K562 (cell line): ENCODE results near the gene HAS3. TPM values are rescaled to one million over a fixed set of nuclear protein-coding genes. Genes with fewer than 3 reads are reported as not detected.

Experiments used
- ATAC-seq: fragments of 200-7000 bp; cut with Tn5 transposase; 3 replicates; pipeline ENCODE4 v1.9.1; 2020; ENCODE audit warnings: moderate library complexity
- BruUV-seq: library from RNA; stranded (reverse); fragments of 400-500 nt; replicated peaks from 2 replicates; lab custom pipeline; 2021; lab: Mats Ljungman, UMichigan
- CTCF ChIA-PET: fragments of 300-600 bp; formaldehyde crosslinking; extraction: SDS; loops from one replicate; lab custom pipeline; 2021; ENCODE audit warnings: low intra/inter-chr PET ratio; lab: Yijun Ruan, JAX
- POLR2A ChIA-PET: fragments of 300-600, 350-650 bp; sonication (Branson Sonifier 250); formaldehyde crosslinking; extraction: SDS; loops from one replicate; lab custom pipeline; 2021; ENCODE audit warnings: antibody characterized with exemption, inconsistent platforms; lab: Yijun Ruan, JAX
- DNase-seq, 4 experiments: peaks; one replicate each; pipeline versions ENCODE4 v3.0.0 to v3.0.0-alpha.2; 2011 to 2018; ENCODE audit warnings: low spot score in 3 of 4, mixed read lengths in 3 of 4; ENCODE audit errors: extremely low read depth in 1 of 4
- FAIRE-seq: peaks from 2 replicates; lab custom pipeline; 2011; peaks lifted over from hg19 to GRCh38; lab: Jason Lieb, UNC
- H2AFZ ChIP-seq: 2 replicates; pipeline ENCODE4 v1.6.0; 2011; ENCODE audit warnings: low read depth, low read length, control low read depth, inconsistent platforms
- H3K27ac ChIP-seq: fragments of 200-600 bp; 3 replicates; pipeline ENCODE4 v1.8.0; 2011; ENCODE audit warnings: low read depth, mild to moderate bottlenecking, control low read depth, inconsistent platforms, low read length, moderate library complexity, mixed read lengths; ENCODE audit errors: extremely low read depth
- H3K27me3 ChIP-seq, 2 experiments: fragments of 300-600 bp in 1 of 2; 2 replicates in 1 of 2; 3 replicates in 1 of 2; pipeline versions ENCODE4 v1.6.0 to v1.8.0; 2011; ENCODE audit warnings: inconsistent platforms in 2 of 2, low read length in 2 of 2, mild to moderate bottlenecking in 1 of 2, mixed read lengths in 1 of 2, moderate library complexity in 1 of 2; ENCODE audit not compliant: control insufficient read depth in 2 of 2, insufficient read depth in 2 of 2
- H3K36me3 ChIP-seq: fragments of 300-600 bp; 3 replicates; pipeline ENCODE4 v1.8.0; 2011; ENCODE audit warnings: mild to moderate bottlenecking, low read length, inconsistent platforms; ENCODE audit not compliant: control insufficient read depth, insufficient read depth
- H3K4me1 ChIP-seq, 2 experiments: fragments of 200-600 bp in 1 of 2; replicated peaks in 1 of 2; 2 replicates in 1 of 2; 3 replicates in 1 of 2; pipeline versions ENCODE4 v1.5.1 to v1.8.0; 2011; ENCODE audit warnings: inconsistent platforms in 2 of 2, low read length in 2 of 2, mild to moderate bottlenecking in 1 of 2, mixed read lengths in 1 of 2, moderate library complexity in 1 of 2; ENCODE audit not compliant: control insufficient read depth in 2 of 2, insufficient read depth in 2 of 2
- H3K4me2 ChIP-seq: 2 replicates; pipeline ENCODE4 v1.6.1; 2011; ENCODE audit warnings: low read length, control low read depth, inconsistent platforms, mixed read lengths; ENCODE audit not compliant: insufficient read depth
- H3K4me3 ChIP-seq: fragments of 200-600 bp; sonication (generic), shearing (Covaris generic); 2 replicates; pipeline ENCODE4 v1.5.1; 2016; ENCODE audit warnings: control low read depth, inconsistent platforms
- H3K79me2 ChIP-seq: fragments of 200-600 bp; 3 replicates; pipeline ENCODE4 v1.8.0; 2011; ENCODE audit warnings: low read length, inconsistent platforms; ENCODE audit not compliant: control insufficient read depth, insufficient read depth
- H3K9ac ChIP-seq, 2 experiments: 2 replicates each; pipeline versions ENCODE4 v1.6.0 to v1.6.1; 2011; ENCODE audit warnings: low read depth in 2 of 2, low read length in 2 of 2, control low read depth in 1 of 2, inconsistent platforms in 1 of 2, mild to moderate bottlenecking in 1 of 2, mixed read lengths in 1 of 2; ENCODE audit not compliant: insufficient read depth in 1 of 2
- H3K9me1 ChIP-seq: one replicate; pipeline ENCODE4 v1.6.0; 2011; ENCODE audit warnings: inconsistent platforms, mild to moderate bottlenecking, low read length, moderate library complexity; ENCODE audit not compliant: control insufficient read depth, insufficient read depth
- H3K9me3 ChIP-seq: replicated peaks from 2 replicates; pipeline ENCODE4 v1.5.1; 2011; ENCODE audit warnings: low read depth, low read length, inconsistent platforms; ENCODE audit not compliant: control insufficient read depth, insufficient read depth
- H4K20me1 ChIP-seq: replicated peaks from 2 replicates; pipeline ENCODE4 v1.6.1; 2011; ENCODE audit warnings: low read length, inconsistent platforms, mixed read lengths; ENCODE audit not compliant: control insufficient read depth, insufficient read depth
- ARID1B ChIP-seq: fragments of 450-650 bp; IDR thresholded peaks from 2 replicates; pipeline ENCODE4 v1.6.1; 2016; ENCODE audit warnings: antibody characterized with exemption, mild to moderate bottlenecking, inconsistent platforms
- ARID3B ChIP-seq: fragments of 250-450 bp; sonication (Bioruptor Pico); IDR thresholded peaks from 2 replicates; pipeline ENCODE4 v1.4.0; 2020; ENCODE audit warnings: borderline replicate concordance
- DMBX1 ChIP-seq: fragments of 250-450 bp; sonication (Bioruptor Pico); IDR thresholded peaks from 2 replicates; pipeline ENCODE4 v1.8.0; 2022; ENCODE audit warnings: inconsistent platforms, mild to moderate bottlenecking, moderate library complexity, borderline replicate concordance
- GMEB1 ChIP-seq: fragments of 250-450 bp; sonication (Bioruptor Pico); IDR thresholded peaks from 2 replicates; pipeline ENCODE4 v1.4.0; 2020; ENCODE audit warnings: mild to moderate bottlenecking
- HNRNPLL ChIP-seq: fragments of 200-400 bp; formaldehyde crosslinking; IDR thresholded peaks from 2 replicates; pipeline ENCODE4 v1.6.1; 2017; ENCODE audit warnings: low read length, low read depth, mild to moderate bottlenecking; ENCODE audit not compliant: poor library complexity, severe bottlenecking
- NCOR1 ChIP-seq: fragments of 450-650 bp; IDR thresholded peaks from 2 replicates; pipeline ENCODE4 v1.6.1; 2016; ENCODE audit warnings: mild to moderate bottlenecking, moderate library complexity
- NFXL1 ChIP-seq: fragments of 450-650 bp; formaldehyde crosslinking; IDR thresholded peaks from 2 replicates; pipeline ENCODE4 v1.4.0; 2021; ENCODE audit warnings: mild to moderate bottlenecking
- POLR2AphosphoS5 ChIP-seq: IDR thresholded peaks from 2 replicates; pipeline ENCODE4 v1.6.1; 2011; ENCODE audit warnings: mild to moderate bottlenecking, low read depth, low read length, moderate library complexity; ENCODE audit not compliant: control insufficient read depth, insufficient read depth
- SRSF3 ChIP-seq: fragments of 200-400 bp; formaldehyde crosslinking; IDR thresholded peaks from 2 replicates; pipeline ENCODE4 v1.6.1; 2016; ENCODE audit warnings: mild to moderate bottlenecking, low read length, moderate library complexity; ENCODE audit not compliant: insufficient read depth
- SRSF9 ChIP-seq: fragments of 200-400 bp; formaldehyde crosslinking; IDR thresholded peaks from 2 replicates; pipeline ENCODE4 v1.6.1; 2017; ENCODE audit warnings: low read depth, low read length, borderline replicate concordance
- ZNF232 ChIP-seq: sonication (generic); formaldehyde crosslinking; IDR thresholded peaks from 2 replicates; pipeline ENCODE4 v1.8.0; 2022; ENCODE audit warnings: mild to moderate bottlenecking, missing genetic modification reagents
- ZNF639 ChIP-seq, 2 experiments: fragments of 200-800 bp in 1 of 2; sonication (Bioruptor generic) in 1 of 2; sonication (generic) in 1 of 2; formaldehyde crosslinking in 1 of 2; IDR thresholded peaks in 1 of 2; conservative IDR thresholded peaks in 1 of 2; 2 replicates each; pipeline versions ENCODE4 v1.5.0 to v1.6.1; 2016 to 2020; ENCODE audit warnings: missing compliant biosample characterization in 1 of 2, missing genetic modification characterization in 1 of 2, missing genetic modification reagents in 1 of 2
- ZNF655 ChIP-seq: fragments of 250-450 bp; sonication (Bioruptor Pico); IDR thresholded peaks from 2 replicates; pipeline ENCODE4 v1.5.0; 2021
- WGBS: fragments of 100-300 bp; shearing (Covaris generic); methylation state at CpG from one replicate; pipeline ENCODE4 v1.1.6; 2016; ENCODE audit warnings: low coverage, mixed read lengths; ENCODE audit not compliant: insufficient coverage; ENCODE audit errors: missing lambda C conversion rate; 5-methylcytosine and 5-hydroxymethylcytosine counted together
- in situ Hi-C: fragments of 300-500 bp; cut with MboI; formaldehyde crosslinking; loops from 4 replicates; pipeline ENCODE4 v1.15.0; 2018; ENCODE audit warnings: inconsistent platforms, mixed read lengths
- intact Hi-C: fragments of 100-400 bp; cut with micrococcal nuclease; formaldehyde crosslinking; loops from 2 replicates; pipeline ENCODE4 v1.14.2; 2022
- polyA plus RNA-seq, 8 experiments: library from polyadenylated mRNA; depleted of rRNA in 4 of 8; stranded (reverse) in 5 of 8; unstranded in 3 of 8; fragments of >200 nt; fragmentation: Nextera tagmentation in 2 of 8; fragmentation: Illumina TruSeq in 1 of 8; extraction: Ambion mirVana in 2 of 8; extraction: Trizol in 1 of 8; gene quantifications; 2 replicates each; pipeline versions ENCODE4 v1.2.1 to v1.2.3, GENCODE V29; 2011 to 2014; ENCODE audit warnings: inconsistent platforms in 1 of 8, missing spikeins in 1 of 8
- total RNA-seq, 7 experiments: library from RNA; depleted of rRNA in 6 of 7; stranded (reverse); fragments of >200 nt in 6 of 7; fragmentation: Illumina TruSeq in 2 of 7; extraction: Trizol in 2 of 7; gene quantifications; 2 replicates each; pipeline versions ENCODE4 v1.2.1 to v1.2.3, GENCODE V29; 2011 to 2021; ENCODE audit warnings: low replicate concordance in 1 of 7

The HAS3 gene
- total and polyA plus RNA-seq, 9 of the 15 experiments (the other 6 are each of a cell fraction or from before 2014, with no cell fraction given) = 0.04 to 0.33 (median 0.13) TPM; not detected in 1

- peak; percentile 93 for TF ChIP-seq ARID1B
- TF ChIP-seq ZNF232 (CRISPR knock-in tag) = no peak
- no peak for TF ChIP-seq ZNF655 (CRISPR knock-in tag)
- TF ChIP-seq POLR2AphosphoS5 = peak; percentile 66; the same call in 1 of the 2 replicates
Measured at GRCh38 chr16:69089091-69089910, 16.2 kb upstream of the HAS3 start (continued).

- 6% methylated on average over 3 of the region's 3 CpGs for WGBS
- BruUV-seq = no TSS peak
- TF ChIP-seq GMEB1 = no peak
- TF ChIP-seq ZNF639 (CRISPR knock-in tag; conservative IDR thresholded peaks at IDR 0.05 in 1 of 2, IDR thresholded peaks at IDR 0.05 in 1 of 2) = no peak
- no peak for TF ChIP-seq SRSF3
- TF ChIP-seq ARID3B = no peak
- TF ChIP-seq DMBX1 (CRISPR knock-in tag) = no peak
- TF ChIP-seq NFXL1 (CRISPR knock-in tag) = no peak
- no peak for TF ChIP-seq SRSF9
- no peak for TF ChIP-seq HNRNPLL
- no peak for TF ChIP-seq NCOR1
Measured at GRCh38 chr16:69093974-69094373, 11.5 kb upstream of the HAS3 start.

More at GRCh38 chr16:69093974-69094373, 11.5 kb upstream of the HAS3 start:
- CTCF ChIA-PET = no interaction called here
- no peak overlapping the region for H3K4me2 ChIP-seq
- POLR2A ChIA-PET = interaction anchor here (0.6 kb wide), 1 partner anchor 12 kb away, joined by 3 read pairs; no protein-coding TSS in a partner anchor
- H3K4me3 ChIP-seq = no peak overlapping the region
- in situ Hi-C loops (no loop called here), intact Hi-C loops (no loop called here)
- H3K9me1 ChIP-seq = no peaks in the 10 kb centered on the region
- ATAC-seq = peak; percentile 21; the same call in 2 of the 3 replicates
- no peak overlapping the region for H3K27ac ChIP-seq
- no peak for DNase-seq
- no peak overlapping the region for H2AFZ ChIP-seq
- peaks cover 7 to 8% of the 10 kb centered on the region in 2 experiments for H3K4me1 ChIP-seq
- no peak overlapping the region for H3K9ac ChIP-seq
- no peaks in the 10 kb centered on the region for H3K79me2 ChIP-seq
- peaks cover 24 to 42% of the 10 kb centered on the region in 2 experiments for H3K27me3 ChIP-seq
- H3K9me3 ChIP-seq = no peaks in the 10 kb centered on the region
- 0 out of 2 replicates have a peak, but pooled peaks cover 8% of the 10 kb centered on the region for H4K20me1 ChIP-seq
- no peak for FAIRE-seq
- H3K36me3 ChIP-seq = no peaks in the 10 kb centered on the region
